GM10248 (cell line): ENCODE results near the gene CD300H.

Source experiments
- CTCF ChIA-PET: fragments of 300-600 bp; sonication (Branson Sonifier 250); formaldehyde crosslinking; extraction: SDS; loops from one replicate; lab custom pipeline; 2021; ENCODE audit warnings: antibody characterized with exemption; lab: Yijun Ruan, JAX
- POLR2A ChIA-PET: fragments of 350-650 bp; sonication (Branson Sonifier 250); formaldehyde crosslinking; extraction: SDS; loops from one replicate; lab custom pipeline; 2020; ENCODE audit warnings: antibody characterized with exemption; lab: Yijun Ruan, JAX
- DNase-seq: peaks from one replicate; pipeline ENCODE4 v3.0.0; 2012; ENCODE audit errors: extremely low spot score
- TF ChIP-seq, protein P1 (sequence below): IDR thresholded peaks from 2 replicates; pipeline ENCODE4 v1.5.1; 2012; ENCODE audit warnings: mild to moderate bottlenecking, low read depth; ENCODE audit errors: extremely low read depth, missing control alignments, control extremely low read depth

CD300H gene

GRCh38 chr17:74514632-74515334 lies 52.5 kb downstream of the CD300H start:
- POLR2A ChIA-PET = no interaction called here
- DNase-seq = peak; percentile 13
- TF ChIP-seq, protein P1, sequence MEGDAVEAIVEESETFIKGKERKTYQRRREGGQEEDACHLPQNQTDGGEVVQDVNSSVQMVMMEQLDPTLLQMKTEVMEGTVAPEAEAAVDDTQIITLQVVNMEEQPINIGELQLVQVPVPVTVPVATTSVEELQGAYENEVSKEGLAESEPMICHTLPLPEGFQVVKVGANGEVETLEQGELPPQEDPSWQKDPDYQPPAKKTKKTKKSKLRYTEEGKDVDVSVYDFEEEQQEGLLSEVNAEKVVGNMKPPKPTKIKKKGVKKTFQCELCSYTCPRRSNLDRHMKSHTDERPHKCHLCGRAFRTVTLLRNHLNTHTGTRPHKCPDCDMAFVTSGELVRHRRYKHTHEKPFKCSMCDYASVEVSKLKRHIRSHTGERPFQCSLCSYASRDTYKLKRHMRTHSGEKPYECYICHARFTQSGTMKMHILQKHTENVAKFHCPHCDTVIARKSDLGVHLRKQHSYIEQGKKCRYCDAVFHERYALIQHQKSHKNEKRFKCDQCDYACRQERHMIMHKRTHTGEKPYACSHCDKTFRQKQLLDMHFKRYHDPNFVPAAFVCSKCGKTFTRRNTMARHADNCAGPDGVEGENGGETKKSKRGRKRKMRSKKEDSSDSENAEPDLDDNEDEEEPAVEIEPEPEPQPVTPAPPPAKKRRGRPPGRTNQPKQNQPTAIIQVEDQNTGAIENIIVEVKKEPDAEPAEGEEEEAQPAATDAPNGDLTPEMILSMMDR = no peak

DNA sequence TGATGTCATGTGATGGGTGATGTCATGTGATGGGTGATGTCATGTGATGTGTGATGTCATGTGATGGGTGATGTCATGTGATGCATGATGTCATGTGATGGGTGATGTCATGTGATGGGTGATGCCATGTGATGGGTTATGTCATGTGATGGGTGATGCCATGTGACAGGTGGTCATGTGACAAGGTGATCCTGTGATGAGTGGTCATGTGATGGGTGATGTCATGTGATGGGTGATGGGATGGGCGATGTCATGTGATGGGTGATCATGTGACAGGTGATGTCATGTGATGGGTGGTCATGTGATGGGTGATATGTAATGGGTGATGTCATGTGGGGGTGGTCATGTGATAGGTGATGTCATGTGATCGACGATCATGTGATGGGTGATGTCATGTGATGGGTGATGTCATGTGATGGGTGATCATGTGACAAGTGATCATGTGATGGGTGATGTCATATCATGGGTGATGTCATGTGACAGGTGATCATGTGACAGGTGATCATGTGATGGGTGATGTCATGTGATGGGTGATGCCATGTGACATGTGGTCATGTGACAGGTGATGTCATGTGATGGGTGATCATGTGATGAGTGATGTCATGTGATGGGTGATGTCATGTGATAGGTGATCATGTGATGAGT lies 53.2 kb downstream of the CD300H start:
- TF ChIP-seq, protein P1 = no peak
- ChIA-PET CTCF (interaction anchor here (1.7 to 3.0 kb wide), 3 partner anchors 26 to 135 kb away, joined by 4 to 13 read pairs (median 7); no protein-coding TSS in a partner anchor), POLR2A (no interaction called here)
- peak; percentile 18 for DNase-seq

More at GRCh38 chr17:74514632-74515334, 52.5 kb downstream of the CD300H start:
- CTCF ChIA-PET = interaction anchor here (0.9 to 2.1 kb wide), 3 partner anchors 12 to 135 kb away, joined by 3 to 6 read pairs (median 5); no protein-coding TSS in a partner anchor

GRCh38 chr17:74512624-74513091 lies 54.7 kb downstream of the CD300H start:
- ChIA-PET CTCF (interaction anchor here (0.9 to 3.0 kb wide), 13 partner anchors 8 to 145 kb away, joined by 3 to 13 read pairs (median 5); partner anchors contain the start of gene GPR142), POLR2A (interaction anchor here (0.8 to 0.9 kb wide), 2 partner anchors 14 to 45 kb away, joined by 3 to 4 read pairs; no protein-coding TSS in a partner anchor)
- DNase-seq = peak; percentile 50
- TF ChIP-seq, protein P1 = no peak

GRCh38 chr17:74512036-74512435 lies 55.3 kb downstream of the CD300H start:
- ChIA-PET CTCF (interaction anchor here (0.9 to 3.0 kb wide), 14 partner anchors 9 to 144 kb away, joined by 3 to 13 read pairs (median 5); partner anchors contain the start of gene GPR142), POLR2A (interaction anchor here (0.9 kb wide), 1 partner anchor 44 kb away, joined by 3 read pairs; no protein-coding TSS in a partner anchor)
- DNase-seq = no peak
- TF ChIP-seq, protein P1 = no peak
